ENCODE results near the gene NXPE1. TPM values are rescaled to one million over a fixed set of nuclear protein-coding genes. Genes with fewer than 3 reads are reported as not detected.

The NXPE1 gene
- total and polyA plus RNA-seq, 2 donors (not counting 1 experiment from before 2014, with no cell fraction given), result not detected

- Mint-ChIP-seq H3K27ac (no peak overlapping the region), H3K4me3 (no peak overlapping the region), H3K4me1 (no peaks in the 10 kb centered on the region), H3K27me3 (peaks cover 2% of the 10 kb centered on the region), H3K9me3 (ENCODE audit: insufficient read depth) (no peaks in the 10 kb centered on the region)
- 50% methylated on average over 2 of the region's 2 CpGs for WGBS (ENCODE audit: insufficient coverage)
- ATAC-seq (ENCODE audit: low read depth), result no peak
- peaks cover 0 to 4% (median 0%) of the 10 kb centered on the region in 4 experiments for H3K27me3 ChIP-seq (replicated peaks in 1 of 4; ENCODE audit: control extremely low read depth in 1 of 4, control insufficient read depth in 3 of 4, insufficient read depth in 4 of 4, low read length in 3 of 4)
- TF ChIP-seq EZH2 (IDR thresholded peaks at IDR 0.05; ENCODE audit: borderline replicate concordance, insufficient read depth, low read depth, low read length, poor library complexity, severe bottlenecking) (no peak), CTCF (IDR thresholded peaks at IDR 0.05) (no peak)
- H3K4me2 ChIP-seq (replicated peaks; ENCODE audit: low read depth, low read length, poor library complexity, severe bottlenecking), result no peak overlapping the region
- no peak for DNase-seq
- CTCF ChIA-PET, result no interaction called here
- no peaks in the 10 kb centered on the region for H3K9me3 ChIP-seq (ENCODE audit: control extremely low read depth in 1 of 3, control insufficient read depth in 2 of 3, insufficient read depth in 1 of 3, low read length in 2 of 3)
- no peaks in the 10 kb centered on the region for H3K36me3 ChIP-seq (replicated peaks in 1 of 2; ENCODE audit: control extremely low read depth in 1 of 2, control insufficient read depth in 1 of 2, extremely low read depth in 1 of 2, insufficient read depth in 2 of 2, low read length in 1 of 2)
- H3K79me2 ChIP-seq (ENCODE audit: control insufficient read depth, insufficient read depth, low read length), result no peaks in the 10 kb centered on the region
- H3K4me1 ChIP-seq (ENCODE audit: control insufficient read depth in 2 of 2, insufficient read depth in 2 of 2, low read length in 2 of 2), result no peaks in the 10 kb centered on the region
- no peaks in the 10 kb centered on the region for H4K20me1 ChIP-seq (ENCODE audit: control insufficient read depth, insufficient read depth, low read length, poor library complexity, severe bottlenecking)
- H3K9ac ChIP-seq (ENCODE audit: low read length), result no peak overlapping the region
- intact Hi-C loops (cut with micrococcal nuclease), result no loop called here
- POLR2A ChIA-PET, result no interaction called here
- no peak overlapping the region for H2AFZ ChIP-seq (ENCODE audit: insufficient read depth, low read depth, low read length, poor library complexity, severe bottlenecking)
- H3K27ac ChIP-seq (ENCODE audit: low read length in 2 of 2), result no peak overlapping the region
- no peak overlapping the region for H3K4me3 ChIP-seq (ENCODE audit: control extremely low read depth in 1 of 5, extremely low read depth in 1 of 5, insufficient read depth in 1 of 5, low read depth in 2 of 5, low read length in 4 of 5)
Observed at GRCh38 chr11:114566276-114566675, 6.6 kb upstream of the NXPE1 start.

GRCh38 chr11:114564831-114565230 is 5.2 kb upstream of the NXPE1 start:
- peaks cover 0 to 4% (median 0%) of the 10 kb centered on the region in 4 experiments for H3K27me3 ChIP-seq (replicated peaks in 1 of 4; ENCODE audit: control extremely low read depth in 1 of 4, control insufficient read depth in 3 of 4, insufficient read depth in 4 of 4, low read length in 3 of 4)
- intact Hi-C loops (cut with micrococcal nuclease), result no loop called here
- CTCF ChIA-PET, result no interaction called here
- peaks cover 3% of the 10 kb centered on the region for H3K27me3 Mint-ChIP-seq
- DNase-seq, result no peak
- WGBS (ENCODE audit: insufficient coverage), result no CpG with 5 or more reads among the region's 1 CpG
- TF ChIP-seq CTCF (IDR thresholded peaks at IDR 0.05) (no peak), EZH2 (IDR thresholded peaks at IDR 0.05; ENCODE audit: borderline replicate concordance, insufficient read depth, low read depth, low read length, poor library complexity, severe bottlenecking) (no peak)
- H3K36me3 ChIP-seq (replicated peaks in 1 of 2; ENCODE audit: control extremely low read depth in 1 of 2, control insufficient read depth in 1 of 2, extremely low read depth in 1 of 2, insufficient read depth in 2 of 2, low read length in 1 of 2), result no peaks in the 10 kb centered on the region
- no peak overlapping the region for H3K27ac ChIP-seq (ENCODE audit: low read length in 2 of 2)
- no peak overlapping the region for H3K9ac ChIP-seq (ENCODE audit: low read length)
- ATAC-seq (ENCODE audit: low read depth), result no peak
- no peak overlapping the region for H3K27ac Mint-ChIP-seq
- no peaks in the 10 kb centered on the region for H3K4me1 Mint-ChIP-seq
- no peak overlapping the region for H2AFZ ChIP-seq (ENCODE audit: insufficient read depth, low read depth, low read length, poor library complexity, severe bottlenecking)
- no peak overlapping the region for H3K4me2 ChIP-seq (replicated peaks; ENCODE audit: low read depth, low read length, poor library complexity, severe bottlenecking)
- no peaks in the 10 kb centered on the region for H3K9me3 Mint-ChIP-seq (ENCODE audit: insufficient read depth)
- POLR2A ChIA-PET, result no interaction called here
- H3K4me1 ChIP-seq (ENCODE audit: control insufficient read depth in 2 of 2, insufficient read depth in 2 of 2, low read length in 2 of 2), result no peaks in the 10 kb centered on the region
- H4K20me1 ChIP-seq (ENCODE audit: control insufficient read depth, insufficient read depth, low read length, poor library complexity, severe bottlenecking), result no peaks in the 10 kb centered on the region
- H3K4me3 Mint-ChIP-seq, result no peak overlapping the region
- no peak overlapping the region for H3K4me3 ChIP-seq (ENCODE audit: control extremely low read depth in 1 of 5, extremely low read depth in 1 of 5, insufficient read depth in 1 of 5, low read depth in 2 of 5, low read length in 4 of 5)
- H3K79me2 ChIP-seq (ENCODE audit: control insufficient read depth, insufficient read depth, low read length), result no peaks in the 10 kb centered on the region
- no peaks in the 10 kb centered on the region for H3K9me3 ChIP-seq (ENCODE audit: control extremely low read depth in 1 of 3, control insufficient read depth in 2 of 3, insufficient read depth in 1 of 3, low read length in 2 of 3)

All from B cell (primary cell).